Common myeloid progenitor, CD34-positive (primary cell): ENCODE results near the gene MAGEA11.
"Not testable (repeated sequence)": the region's sequence is repeated elsewhere in the genome, so short reads cannot be mapped to it uniquely, and the experiment has no call there.

ENCODE experiments used
- CTCF ChIA-PET: fragments of 350-600 bp; sonication (Branson Sonifier 250); formaldehyde crosslinking; loops from one replicate; lab custom pipeline; 2021; ENCODE audit warnings: antibody characterized with exemption; lab: Charles Lee
- POLR2A ChIA-PET: fragments of 350-600 bp; sonication (Branson Sonifier 250); formaldehyde crosslinking; loops from one replicate; lab custom pipeline; 2021; ENCODE audit warnings: antibody characterized with exemption; lab: Charles Lee
- DNase-seq, 3 donors: peaks; one replicate each; pipeline versions ENCODE4 v3.0.0 to v3.0.0-alpha.2; 2013
- H3K27ac ChIP-seq, 2 experiments: 1 replicate in 1 of 2; 2 replicates in 1 of 2; pipeline ENCODE4 v1.7.0; 2013; ENCODE audit warnings: inconsistent platforms in 2 of 2, low read length in 2 of 2, mild to moderate bottlenecking in 2 of 2, low read depth in 1 of 2, moderate library complexity in 1 of 2; ENCODE audit not compliant: severe bottlenecking in 2 of 2, insufficient read depth in 1 of 2, poor library complexity in 1 of 2
- H3K27me3 ChIP-seq, 5 experiments: replicated peaks in 2 of 5; 1 replicate in 3 of 5; 2 replicates in 2 of 5; pipeline versions ENCODE4 v1.6.1 to v1.7.0; 2013; ENCODE audit warnings: low read length in 4 of 5, mild to moderate bottlenecking in 2 of 5, moderate library complexity in 2 of 5, inconsistent platforms in 1 of 5; ENCODE audit not compliant: insufficient read depth in 5 of 5, control insufficient read depth in 4 of 5
- H3K36me3 ChIP-seq, 4 experiments: 1 replicate in 2 of 4; 2 replicates in 2 of 4; pipeline versions ENCODE4 v1.6.1 to v1.7.0; 2013; ENCODE audit warnings: low read length in 3 of 4, control low read depth in 1 of 4, mild to moderate bottlenecking in 1 of 4; ENCODE audit not compliant: control insufficient read depth in 4 of 4, insufficient read depth in 4 of 4
- H3K4me1 ChIP-seq, 4 experiments: 1 replicate in 3 of 4; 2 replicates in 1 of 4; pipeline versions ENCODE4 v1.6.1 to v1.7.1; 2013; ENCODE audit warnings: low read length in 3 of 4, mild to moderate bottlenecking in 3 of 4, control low read depth in 1 of 4, inconsistent platforms in 1 of 4, moderate library complexity in 1 of 4; ENCODE audit not compliant: control insufficient read depth in 4 of 4, insufficient read depth in 4 of 4; ENCODE audit errors: control extremely low read depth in 1 of 4
- H3K4me3 ChIP-seq, 7 experiments: 1 replicate in 4 of 7; 2 replicates in 3 of 7; pipeline versions ENCODE4 v1.5.1 to v1.7.0; 2013; ENCODE audit warnings: mild to moderate bottlenecking in 7 of 7, low read length in 6 of 7, moderate library complexity in 6 of 7, inconsistent platforms in 2 of 7, low read depth in 2 of 7, control low read depth in 1 of 7; ENCODE audit not compliant: insufficient read depth in 4 of 7, control insufficient read depth in 1 of 7; ENCODE audit errors: extremely low read depth in 1 of 7
- H3K9me3 ChIP-seq, 5 experiments: 1 replicate in 4 of 5; 2 replicates in 1 of 5; pipeline versions ENCODE4 v1.6.1 to v1.7.1; 2013; ENCODE audit warnings: low read length in 4 of 5, mild to moderate bottlenecking in 2 of 5, inconsistent platforms in 1 of 5, low read depth in 1 of 5, moderate library complexity in 1 of 5; ENCODE audit not compliant: control insufficient read depth in 4 of 5, insufficient read depth in 2 of 5; ENCODE audit errors: control extremely low read depth in 1 of 5
- WGBS: methylation state at CpG from one replicate; pipeline ENCODE4 v1.1.5; 2013; ENCODE audit not compliant: insufficient coverage; 5-methylcytosine and 5-hydroxymethylcytosine counted together

MAGEA11 gene

DNA sequence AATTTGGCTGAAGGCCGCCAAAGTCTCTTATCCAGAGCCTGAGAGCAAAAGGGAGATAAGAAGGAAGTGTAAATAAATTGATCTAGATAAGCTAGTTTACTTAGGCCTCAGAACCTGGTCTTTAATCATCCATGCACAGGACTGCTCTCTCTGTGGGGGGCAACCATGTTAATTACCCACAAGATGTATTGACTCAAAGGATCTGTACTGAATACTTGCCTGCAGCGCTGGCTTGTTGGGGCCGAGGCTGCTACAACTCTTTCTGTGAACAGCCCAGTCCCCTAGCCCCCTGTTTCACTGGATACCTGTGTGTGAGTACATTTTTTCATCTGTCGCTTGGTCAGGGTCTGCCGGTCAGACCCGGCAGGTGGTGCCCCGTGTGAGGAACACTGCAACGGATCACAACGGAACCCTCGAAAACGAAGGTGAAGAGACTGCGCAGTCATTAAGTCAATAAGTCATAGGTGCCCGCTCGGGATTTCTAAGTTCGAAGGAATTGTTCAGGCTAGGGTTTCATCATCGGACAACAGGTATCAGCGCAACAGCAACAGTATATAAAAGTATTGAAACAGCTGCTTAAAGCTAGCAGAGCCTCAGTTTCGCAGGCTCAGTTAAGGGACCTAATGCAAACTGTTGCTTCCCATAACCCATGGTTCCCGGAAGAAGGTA lies 8.3 kb downstream of the MAGEA11 start:
- H3K27me3 ChIP-seq, result peaks cover 0 to 3% (median 0%) of the 10 kb centered on the region in 5 experiments
- 80% methylated on average over 19 of the region's 19 CpGs for WGBS

DNA sequence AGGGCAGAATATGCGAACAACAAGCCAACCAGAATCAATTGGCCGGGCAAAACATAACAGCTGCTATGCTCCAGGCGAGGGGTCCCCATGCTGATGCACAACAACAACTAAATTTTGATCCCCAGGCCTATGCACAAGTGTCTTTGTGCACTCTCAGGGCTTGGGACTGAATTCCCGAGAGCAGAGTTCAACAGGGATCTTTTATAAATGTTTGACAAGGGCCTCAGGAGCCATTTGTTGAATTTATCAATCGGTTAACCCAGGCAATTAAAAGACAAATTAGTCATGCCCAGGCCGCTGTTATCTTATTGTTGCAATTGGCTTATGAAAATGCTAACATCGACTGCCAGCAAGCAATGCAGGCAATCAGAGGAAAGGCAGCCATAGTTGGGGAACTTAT lies 9.4 kb downstream of the MAGEA11 start:
- CTCF ChIA-PET, H3K4me3 ChIP-seq, H3K27me3 ChIP-seq, POLR2A ChIA-PET, DNase-seq, H3K27ac ChIP-seq, H3K36me3 ChIP-seq, H3K9me3 ChIP-seq, H3K4me1 ChIP-seq: not testable (repeated sequence)
- 68% methylated on average over 7 of the region's 7 CpGs for WGBS

More for the DNA sequence above, 8.3 kb downstream of the MAGEA11 start:
- CTCF ChIA-PET, result no interaction called here
- H3K4me1 ChIP-seq, result no peaks in the 10 kb centered on the region
- no peak overlapping the region for H3K4me3 ChIP-seq
- H3K9me3 ChIP-seq, result no peaks in the 10 kb centered on the region
- H3K36me3 ChIP-seq, result no peaks in the 10 kb centered on the region
- no peak overlapping the region for H3K27ac ChIP-seq
- DNase-seq, result no peak
- POLR2A ChIA-PET, result no interaction called here

DNA sequence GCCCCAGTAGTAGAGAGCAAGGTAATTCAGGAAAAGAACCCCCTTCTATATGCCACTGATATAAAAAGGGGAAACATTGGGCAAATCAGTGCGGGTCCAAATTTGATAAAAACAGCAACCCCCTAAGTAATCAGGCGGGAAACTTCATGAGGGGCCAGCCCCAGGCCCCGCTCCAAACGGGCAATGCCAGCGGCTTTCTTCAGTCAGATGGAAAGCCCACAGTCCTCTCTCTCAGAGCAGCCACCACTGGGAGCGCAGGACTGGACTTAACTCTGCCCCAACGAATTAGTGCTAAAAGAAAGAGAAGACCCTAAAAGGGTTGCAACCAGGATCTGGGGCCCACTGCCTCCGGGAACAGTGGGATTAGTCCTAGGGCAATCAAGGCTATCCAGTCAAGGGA lies 9.9 kb downstream of the MAGEA11 start:
- POLR2A ChIA-PET, result no interaction called here
- Histone ChIP-seq H3K4me1 (no peaks in the 10 kb centered on the region), H3K36me3 (no peaks in the 10 kb centered on the region), H3K4me3 (no peak overlapping the region), H3K9me3 (no peaks in the 10 kb centered on the region), H3K27ac (no peak overlapping the region), H3K27me3 (peaks cover 0 to 3% (median 0%) of the 10 kb centered on the region in 5 experiments)
- whole genome bisulfite sequencing, result 83% methylated on average over 8 of the region's 8 CpGs
- DNase-seq, result no peak
- CTCF ChIA-PET, result no interaction called here

DNA sequence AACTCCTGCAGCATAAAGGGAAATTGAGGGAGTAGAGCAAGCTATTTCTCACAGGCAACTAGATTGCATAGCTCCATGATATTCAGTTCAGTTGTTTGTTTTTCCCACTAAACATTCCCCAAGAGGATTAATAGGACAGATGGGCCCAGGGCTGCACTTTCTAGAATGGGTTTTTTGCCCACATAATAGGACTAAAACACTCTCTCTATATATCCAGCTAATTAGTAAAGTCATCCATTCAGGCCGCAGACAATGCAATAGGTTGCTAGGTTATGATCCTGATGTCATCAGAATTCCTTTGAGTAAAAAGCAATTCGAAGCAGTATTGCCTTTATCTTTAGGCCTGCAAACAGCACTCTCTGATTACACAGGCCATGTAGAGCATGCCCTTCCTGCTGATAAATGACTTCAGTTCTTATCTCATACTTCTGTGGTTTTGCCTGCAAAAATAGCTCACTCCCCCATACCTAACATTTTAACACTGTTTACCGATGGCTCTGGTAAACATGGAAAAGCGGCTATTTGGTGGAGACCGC lies 11.8 kb downstream of the MAGEA11 start:
- H3K36me3 ChIP-seq, H3K27ac ChIP-seq, H3K9me3 ChIP-seq, H3K4me1 ChIP-seq, POLR2A ChIA-PET, H3K27me3 ChIP-seq, CTCF ChIA-PET, DNase-seq, H3K4me3 ChIP-seq: not testable (repeated sequence)
- WGBS, result no CpG with 5 or more reads among the region's 5 CpGs

DNA sequence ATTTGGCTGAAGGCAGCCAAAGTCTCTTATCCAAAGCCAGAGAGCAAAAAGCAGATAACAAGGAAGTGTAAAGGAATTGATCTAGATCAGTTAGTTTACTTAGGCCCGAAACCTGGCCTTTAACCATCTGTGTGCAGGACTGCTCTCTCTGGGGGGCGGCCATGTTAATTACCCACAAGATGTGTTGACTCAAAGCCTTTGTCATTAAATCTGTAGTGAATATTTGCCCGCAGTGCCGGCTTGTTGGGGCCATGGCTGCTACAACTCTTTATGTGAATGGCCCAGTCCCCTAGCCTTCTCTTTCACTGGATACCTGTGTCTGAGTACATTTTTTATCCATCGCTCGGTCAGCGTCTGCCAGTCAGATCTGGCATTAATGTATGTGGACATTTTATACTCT lies 15.4 kb downstream of the MAGEA11 start:
- H3K4me3 ChIP-seq, H3K4me1 ChIP-seq, H3K36me3 ChIP-seq, H3K27me3 ChIP-seq, CTCF ChIA-PET, POLR2A ChIA-PET, DNase-seq, H3K27ac ChIP-seq, H3K9me3 ChIP-seq: not testable (repeated sequence)
- WGBS, result no CpG with 5 or more reads among the region's 7 CpGs

DNA sequence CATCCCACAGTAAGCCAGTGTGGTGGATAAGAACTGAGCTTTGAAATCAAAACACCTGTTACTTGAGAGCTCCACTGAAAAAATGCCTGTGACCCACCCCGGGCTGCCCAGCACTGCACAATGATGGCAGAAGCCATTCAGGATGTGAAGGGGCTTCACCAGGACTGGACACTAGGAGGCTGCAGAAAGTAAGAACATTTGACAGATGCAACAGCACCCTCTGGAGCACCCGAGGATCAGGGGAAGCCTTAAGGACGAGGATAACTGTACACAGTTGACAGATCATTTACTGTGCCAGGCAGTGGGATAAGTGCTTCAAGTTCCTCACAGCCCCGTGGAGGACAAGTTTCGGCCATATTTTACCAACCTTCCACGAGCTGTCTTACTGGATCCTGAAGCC lies 30.4 kb downstream of the MAGEA11 start:
- CTCF ChIA-PET, DNase-seq, POLR2A ChIA-PET, H3K36me3 ChIP-seq, H3K27me3 ChIP-seq, H3K9me3 ChIP-seq, H3K27ac ChIP-seq, H3K4me3 ChIP-seq, H3K4me1 ChIP-seq: not testable (repeated sequence)
- no CpG with 5 or more reads among the region's 6 CpGs for WGBS

DNA sequence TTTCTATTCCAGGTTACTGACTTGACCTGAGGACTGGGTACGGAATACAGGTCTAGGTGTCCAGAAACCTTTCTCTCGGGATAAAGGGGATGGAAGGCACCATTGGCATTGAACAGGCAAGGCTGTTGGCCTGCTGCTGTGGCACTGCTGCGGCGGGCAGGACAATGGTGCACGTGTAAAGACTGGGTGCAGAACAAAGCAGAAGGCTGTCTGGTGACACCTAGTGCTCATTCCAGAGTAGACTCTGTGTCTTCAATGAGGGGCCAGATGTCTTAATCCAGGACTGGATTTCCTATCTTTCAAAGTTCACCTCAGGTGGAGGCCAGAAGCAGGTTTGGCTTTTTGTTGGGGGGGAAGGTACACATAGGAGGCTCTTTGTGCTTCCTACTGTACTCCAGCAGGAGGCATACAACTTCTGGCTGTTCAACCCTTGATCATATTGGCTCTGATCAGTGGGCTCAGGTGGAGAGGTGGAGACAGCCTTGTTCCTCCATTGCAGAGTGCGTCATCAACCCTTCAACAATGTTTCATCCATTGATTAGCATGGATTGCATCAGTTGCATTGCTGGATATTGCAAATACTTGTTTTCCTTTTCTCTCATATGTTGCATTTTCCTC lies 34.6 kb downstream of the MAGEA11 start:
- CTCF ChIA-PET, H3K27me3 ChIP-seq, DNase-seq, H3K4me1 ChIP-seq, H3K4me3 ChIP-seq, H3K9me3 ChIP-seq, POLR2A ChIA-PET, H3K36me3 ChIP-seq, H3K27ac ChIP-seq: not testable (repeated sequence)
- WGBS, result no CpG with 5 or more reads among the region's 6 CpGs
